MM.1S (cell line): ENCODE data around the gene ATP1A2.

Experiments used
- EZH2 ChIP-seq: fragments of 300-600 bp; sonication (generic); optimal IDR thresholded peaks from 2 replicates; pipeline ENCODE3; 2017; ENCODE audit warnings: low read depth, mild to moderate bottlenecking, antibody characterized with exemption, low read length, mixed read lengths
- EZH2phosphoT487 ChIP-seq: fragments of 300-600 bp; sonication (generic); IDR thresholded peaks from 2 replicates; pipeline ENCODE4 v1.6.1; 2018; ENCODE audit warnings: antibody characterized with exemption, low read length
- TF ChIP-seq, protein P1 (sequence below): fragments of 300-600 bp; sonication (generic); IDR thresholded peaks from 2 replicates; pipeline ENCODE4 v1.5.1; 2016; ENCODE audit warnings: antibody characterized with exemption, low read length, mixed read lengths

DNA sequence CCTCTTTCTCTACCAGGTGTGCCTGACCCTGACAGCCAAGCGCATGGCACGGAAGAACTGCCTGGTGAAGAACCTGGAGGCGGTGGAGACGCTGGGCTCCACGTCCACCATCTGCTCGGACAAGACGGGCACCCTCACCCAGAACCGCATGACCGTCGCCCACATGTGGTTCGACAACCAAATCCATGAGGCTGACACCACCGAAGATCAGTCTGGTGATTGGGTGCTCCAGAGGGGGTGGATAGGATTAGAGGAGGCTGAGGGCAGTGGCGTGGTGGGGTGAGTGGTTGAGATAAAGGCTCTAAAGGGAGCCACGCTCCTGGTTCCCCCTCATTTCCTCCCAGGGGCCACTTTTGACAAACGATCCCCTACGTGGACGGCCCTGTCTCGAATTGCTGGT lies 13.1 kb downstream of the ATP1A2 start:
- TF ChIP-seq, protein P1, sequence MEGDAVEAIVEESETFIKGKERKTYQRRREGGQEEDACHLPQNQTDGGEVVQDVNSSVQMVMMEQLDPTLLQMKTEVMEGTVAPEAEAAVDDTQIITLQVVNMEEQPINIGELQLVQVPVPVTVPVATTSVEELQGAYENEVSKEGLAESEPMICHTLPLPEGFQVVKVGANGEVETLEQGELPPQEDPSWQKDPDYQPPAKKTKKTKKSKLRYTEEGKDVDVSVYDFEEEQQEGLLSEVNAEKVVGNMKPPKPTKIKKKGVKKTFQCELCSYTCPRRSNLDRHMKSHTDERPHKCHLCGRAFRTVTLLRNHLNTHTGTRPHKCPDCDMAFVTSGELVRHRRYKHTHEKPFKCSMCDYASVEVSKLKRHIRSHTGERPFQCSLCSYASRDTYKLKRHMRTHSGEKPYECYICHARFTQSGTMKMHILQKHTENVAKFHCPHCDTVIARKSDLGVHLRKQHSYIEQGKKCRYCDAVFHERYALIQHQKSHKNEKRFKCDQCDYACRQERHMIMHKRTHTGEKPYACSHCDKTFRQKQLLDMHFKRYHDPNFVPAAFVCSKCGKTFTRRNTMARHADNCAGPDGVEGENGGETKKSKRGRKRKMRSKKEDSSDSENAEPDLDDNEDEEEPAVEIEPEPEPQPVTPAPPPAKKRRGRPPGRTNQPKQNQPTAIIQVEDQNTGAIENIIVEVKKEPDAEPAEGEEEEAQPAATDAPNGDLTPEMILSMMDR, result no peak
- TF ChIP-seq EZH2 (no peak), EZH2phosphoT487 (no peak)
